Hepatocyte (in vitro differentiated cells): ENCODE measurements around the gene SIGLEC11. TPM values are rescaled to one million over a fixed set of nuclear protein-coding genes. Genes with fewer than 3 reads are reported as not detected.

Experiments
- DNase-seq: peaks from one replicate; pipeline ENCODE4 v3.0.0-alpha.2; 2016; ENCODE audit warnings: low spot score
- H2AFZ ChIP-seq: fragments of 200-600 bp; sonication (generic); 2 replicates; pipeline ENCODE4 v1.6.0; 2016; ENCODE audit warnings: antibody characterized with exemption, mild to moderate bottlenecking
- H3K27ac ChIP-seq: fragments of 200-600 bp; sonication (generic); 2 replicates; pipeline ENCODE4 v1.5.1; 2016; ENCODE audit warnings: mild to moderate bottlenecking
- H3K27me3 ChIP-seq: fragments of 200-600 bp; sonication (generic); 2 replicates; pipeline ENCODE4 v1.6.1; 2016
- H3K36me3 ChIP-seq: fragments of 200-600 bp; sonication (generic); replicated peaks from 2 replicates; pipeline ENCODE4 v1.5.1; 2016; ENCODE audit warnings: low read depth; ENCODE audit not compliant: insufficient read depth
- H3K4me1 ChIP-seq: fragments of 200-600 bp; sonication (generic); 2 replicates; pipeline ENCODE4 v1.5.1; 2016; ENCODE audit warnings: mild to moderate bottlenecking, moderate library complexity; ENCODE audit not compliant: insufficient read depth
- H3K4me2 ChIP-seq: fragments of 200-600 bp; sonication (generic); 2 replicates; pipeline ENCODE4 v1.6.0; 2016
- H3K4me3 ChIP-seq: fragments of 200-600 bp; sonication (generic); 2 replicates; pipeline ENCODE4 v1.5.1; 2016; ENCODE audit warnings: mild to moderate bottlenecking
- H3K79me2 ChIP-seq: fragments of 200-600 bp; sonication (generic); 2 replicates; pipeline ENCODE4 v1.6.0; 2017; ENCODE audit warnings: mild to moderate bottlenecking
- H3K9me2 ChIP-seq: fragments of 200-600 bp; sonication (generic); replicated peaks from 2 replicates; pipeline ENCODE4 v1.6.0; 2017; ENCODE audit warnings: mild to moderate bottlenecking; ENCODE audit not compliant: insufficient read depth
- H3K9me3 ChIP-seq: fragments of 200-600 bp; sonication (generic); 2 replicates; pipeline ENCODE4 v1.5.1; 2016; ENCODE audit warnings: low read depth, mild to moderate bottlenecking
- H4K20me1 ChIP-seq: fragments of 200-600 bp; sonication (generic); 2 replicates; pipeline ENCODE4 v1.6.0; 2016; ENCODE audit warnings: mild to moderate bottlenecking; ENCODE audit not compliant: insufficient read depth, poor library complexity, severe bottlenecking
- CTCF ChIP-seq: fragments of 200-600 bp; sonication (generic); IDR thresholded peaks from 2 replicates; pipeline ENCODE4 v1.5.1; 2016; ENCODE audit warnings: antibody characterized with exemption, mild to moderate bottlenecking; ENCODE audit not compliant: poor library complexity
- EZH2 ChIP-seq: fragments of 200-600 bp; sonication (generic); IDR thresholded peaks from 2 replicates; pipeline ENCODE4 v1.6.1; 2016; ENCODE audit warnings: antibody characterized with exemption, mild to moderate bottlenecking, borderline replicate concordance
- EZH2phosphoT487 ChIP-seq: fragments of 200-600 bp; sonication (generic); IDR thresholded peaks from one replicate; pipeline ENCODE4 v1.6.1; 2018; ENCODE audit warnings: antibody characterized with exemption, mild to moderate bottlenecking, low read depth, moderate library complexity; ENCODE audit not compliant: unreplicated experiment, severe bottlenecking
- WGBS: methylation state at CpG from one replicate; pipeline ENCODE4 v1.1.6; 2016; ENCODE audit warnings: low lambda C conversion rate; ENCODE audit errors: missing lambda C conversion rate; 5-methylcytosine and 5-hydroxymethylcytosine counted together
- polyA plus RNA-seq: library from polyadenylated mRNA; unstranded; fragments of >200 nt; fragmentation: Nextera tagmentation; extraction: Ambion mirVana; gene quantifications from 2 replicates; pipeline ENCODE4 v1.2.1, GENCODE V29; 2016
- total RNA-seq: library from RNA; depleted of rRNA; stranded (reverse); fragments of >200 nt; gene quantifications from 2 replicates; pipeline ENCODE4 v1.2.3, GENCODE V29; 2014

Gene SIGLEC11
- total and polyA plus RNA-seq, 2 experiments from 2014 or later: 6.0 to 15.8 TPM

DNA sequence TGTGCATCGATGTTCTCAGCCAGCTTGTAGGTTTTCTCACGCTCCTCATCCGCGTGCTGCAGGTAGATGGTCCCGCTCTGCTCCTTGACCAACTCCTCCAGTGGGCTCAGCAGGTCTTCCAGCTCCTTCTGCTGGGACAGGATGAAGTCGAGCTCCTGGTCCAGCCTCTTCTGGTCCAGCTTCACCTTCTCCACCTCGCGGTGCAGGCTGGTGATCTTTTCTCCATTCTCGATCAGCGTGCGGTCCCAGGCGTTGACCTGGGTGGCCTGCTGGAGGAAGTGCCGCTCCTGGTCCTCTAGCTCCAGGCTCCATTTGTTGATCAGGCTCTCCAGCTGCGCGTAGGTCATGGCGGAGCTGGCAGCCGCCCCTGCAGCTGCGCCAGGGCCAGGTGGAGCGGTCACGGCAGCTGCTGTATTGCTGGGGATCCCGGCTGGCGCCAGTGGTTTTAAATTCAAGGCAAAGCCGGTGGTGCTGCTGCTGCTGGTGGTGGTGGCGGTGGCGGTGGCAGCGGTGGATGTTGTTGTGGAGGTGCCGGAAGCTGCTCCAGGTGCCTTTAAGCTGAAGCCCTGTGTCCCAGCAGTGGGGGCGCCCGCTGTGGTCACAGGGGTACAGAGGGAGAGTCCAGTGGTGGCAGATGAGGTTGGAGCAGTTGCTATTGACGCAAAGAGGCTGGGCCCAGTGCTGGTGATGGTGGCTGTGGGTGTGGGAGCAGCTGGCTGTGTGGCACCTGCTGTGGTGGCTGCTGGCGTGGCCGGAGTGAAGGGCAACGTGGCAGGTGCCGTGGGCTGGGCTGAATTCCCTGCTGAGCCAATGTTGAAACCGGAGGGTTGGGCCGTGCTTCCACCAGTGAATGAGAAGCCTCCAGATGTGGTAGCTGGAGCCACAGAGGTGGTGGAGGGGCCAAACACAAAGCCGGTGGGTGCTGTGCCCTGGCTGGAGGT is 52.2 kb downstream of the SIGLEC11 start:
- no peak overlapping the region for H3K4me2 ChIP-seq
- no peaks in the 10 kb centered on the region for H3K79me2 ChIP-seq
- no peak overlapping the region for H3K4me3 ChIP-seq
- H2AFZ ChIP-seq: no peak overlapping the region
- H3K27ac ChIP-seq: no peak overlapping the region
- peaks cover 10% of the 10 kb centered on the region for H3K4me1 ChIP-seq
- WGBS: 97% methylated on average over 37 of the region's 37 CpGs
- no peaks in the 10 kb centered on the region for H3K9me3 ChIP-seq
- no peak for DNase-seq
- TF ChIP-seq EZH2: no peak
- TF ChIP-seq CTCF: no peak
- TF ChIP-seq EZH2phosphoT487: no peak
- no peaks in the 10 kb centered on the region for H4K20me1 ChIP-seq
- no peaks in the 10 kb centered on the region for H3K9me2 ChIP-seq
- no peaks in the 10 kb centered on the region for H3K27me3 ChIP-seq
- H3K36me3 ChIP-seq: no peaks in the 10 kb centered on the region

GRCh38 chr19:49907745-49908446 is 53.1 kb downstream of the SIGLEC11 start:
- H3K79me2 ChIP-seq: no peaks in the 10 kb centered on the region
- WGBS: over 99% methylated on average over 23 of the region's 23 CpGs
- no peak for DNase-seq
- no peak overlapping the region for H3K4me3 ChIP-seq
- H3K4me1 ChIP-seq: peaks cover 3% of the 10 kb centered on the region
- no peaks in the 10 kb centered on the region for H3K9me3 ChIP-seq
- no peaks in the 10 kb centered on the region for H4K20me1 ChIP-seq
- H3K9me2 ChIP-seq: no peaks in the 10 kb centered on the region
- no peak overlapping the region for H2AFZ ChIP-seq
- H3K27ac ChIP-seq: no peak overlapping the region
- no peak for TF ChIP-seq EZH2
- no peak for TF ChIP-seq CTCF
- no peak for TF ChIP-seq EZH2phosphoT487
- no peak overlapping the region for H3K4me2 ChIP-seq
- no peaks in the 10 kb centered on the region for H3K36me3 ChIP-seq
- H3K27me3 ChIP-seq: no peaks in the 10 kb centered on the region

GRCh38 chr19:49906879-49907564 is 54.0 kb downstream of the SIGLEC11 start:
- H3K4me1 ChIP-seq: no peaks in the 10 kb centered on the region
- WGBS: 96% methylated on average over 15 of the region's 16 CpGs
- H3K36me3 ChIP-seq: no peaks in the 10 kb centered on the region
- DNase-seq: no peak
- no peak overlapping the region for H3K27ac ChIP-seq
- H4K20me1 ChIP-seq: no peaks in the 10 kb centered on the region
- H3K9me2 ChIP-seq: no peaks in the 10 kb centered on the region
- H3K79me2 ChIP-seq: no peaks in the 10 kb centered on the region
- no peak overlapping the region for H2AFZ ChIP-seq
- H3K27me3 ChIP-seq: no peaks in the 10 kb centered on the region
- no peaks in the 10 kb centered on the region for H3K9me3 ChIP-seq
- no peak overlapping the region for H3K4me2 ChIP-seq
- no peak for TF ChIP-seq EZH2phosphoT487
- TF ChIP-seq EZH2: no peak
- no peak for TF ChIP-seq CTCF
- no peak overlapping the region for H3K4me3 ChIP-seq
